Left ventricle myocardium inferior (tissue), 1 donor: ENCODE measurements around the gene NRXN3. TPM values are rescaled to one million over a fixed set of nuclear protein-coding genes. Genes with fewer than 3 reads are reported as not detected.

Experiments
- DNase-seq: peaks from one replicate; pipeline ENCODE4 v3.0.0-alpha.2; 2020
- H3K27ac ChIP-seq: fragments of 200-600 bp; replicated peaks from 2 replicates; pipeline ENCODE4 v1.8.0; 2021
- H3K27me3 ChIP-seq: fragments of 200-600 bp; 2 replicates; pipeline ENCODE4 v1.8.0; 2021; ENCODE audit warnings: low read depth
- H3K36me3 ChIP-seq: fragments of 200-600 bp; 2 replicates; pipeline ENCODE4 v1.8.0; 2021
- H3K4me1 ChIP-seq: fragments of 200-600 bp; 2 replicates; pipeline ENCODE4 v1.8.0; 2021
- H3K4me3 ChIP-seq: fragments of 200-600 bp; 2 replicates; pipeline ENCODE4 v1.8.0; 2021; ENCODE audit warnings: mild to moderate bottlenecking, moderate library complexity
- H3K9me3 ChIP-seq: fragments of 200-600 bp; replicated peaks from 2 replicates; pipeline ENCODE4 v1.8.0; 2021
- CTCF ChIP-seq: fragments of 200-600 bp; IDR thresholded peaks from 2 replicates; pipeline ENCODE4 v1.8.0; 2021; ENCODE audit warnings: antibody characterized with exemption, mild to moderate bottlenecking, borderline replicate concordance
- intact Hi-C: fragments of 100-400 bp; cut with micrococcal nuclease; formaldehyde crosslinking; loops from one replicate; pipeline ENCODE4 v1.11.0; 2022
- total RNA-seq: library from RNA; stranded (reverse); fragmentation: NEBNext Ultra II Directional; extraction: Animal tissue kit (Norgen Biotek cat#: 25700); gene quantifications from one replicate; pipeline ENCODE4 v1.2.1, GENCODE V29; 2021
- donor health status: DM: no; HTN: yes; CAD: no; lungs with severe emphysema.

The NRXN3 gene
- total RNA-seq, 1 donor from 2014 or later, result 1.2 TPM

GRCh38 chr14:78838959-78839358 is 668.8 kb downstream of the NRXN3 start:
- H3K27ac ChIP-seq, result no peak overlapping the region
- intact Hi-C loops, result no loop called here
- H3K4me3 ChIP-seq, result no peak overlapping the region
- no peaks in the 10 kb centered on the region for H3K36me3 ChIP-seq
- peaks cover 68% of the 10 kb centered on the region for H3K27me3 ChIP-seq
- H3K4me1 ChIP-seq, result no peaks in the 10 kb centered on the region
- no peak for DNase-seq
- no peak for TF ChIP-seq CTCF
- H3K9me3 ChIP-seq, result no peaks in the 10 kb centered on the region

GRCh38 chr14:78840898-78841297 is 670.7 kb downstream of the NRXN3 start:
- TF ChIP-seq CTCF, result no peak
- H3K4me1 ChIP-seq, result no peaks in the 10 kb centered on the region
- no peak overlapping the region for H3K27ac ChIP-seq
- H3K27me3 ChIP-seq, result peaks cover 49% of the 10 kb centered on the region
- H3K36me3 ChIP-seq, result no peaks in the 10 kb centered on the region
- H3K4me3 ChIP-seq, result no peak overlapping the region
- intact Hi-C loops, result no loop called here
- no peaks in the 10 kb centered on the region for H3K9me3 ChIP-seq
- no peak for DNase-seq

GRCh38 chr14:78847801-78848200 is 677.6 kb downstream of the NRXN3 start:
- Histone ChIP-seq H3K4me3 (no peak overlapping the region), H3K36me3 (no peaks in the 10 kb centered on the region), H3K9me3 (no peaks in the 10 kb centered on the region), H3K4me1 (no peaks in the 10 kb centered on the region), H3K27ac (no peak overlapping the region), H3K27me3 (peaks cover 22% of the 10 kb centered on the region)
- no peak for TF ChIP-seq CTCF
- intact Hi-C loops, result no loop called here
- no peak for DNase-seq

- DNase-seq, result no peak
- H3K4me3 ChIP-seq, result no peak overlapping the region
- intact Hi-C loops, result no loop called here
- no peaks in the 10 kb centered on the region for H3K36me3 ChIP-seq
- H3K9me3 ChIP-seq, result no peaks in the 10 kb centered on the region
- peaks cover 22% of the 10 kb centered on the region for H3K27me3 ChIP-seq
- peak; percentile 82 for TF ChIP-seq CTCF
- no peaks in the 10 kb centered on the region for H3K4me1 ChIP-seq
- no peak overlapping the region for H3K27ac ChIP-seq
These were observed 678.2 kb downstream of the NRXN3 start for GRCh38 chr14:78848234-78848820.

- no peak for TF ChIP-seq CTCF
- no peak for DNase-seq
- intact Hi-C loops, result no loop called here
These were observed 679.8 kb downstream of the NRXN3 start for GRCh38 chr14:78849952-78850351.

More at GRCh38 chr14:78849952-78850351, 679.8 kb downstream of the NRXN3 start:
- Histone ChIP-seq H3K27ac (no peak overlapping the region), H3K4me3 (no peak overlapping the region), H3K27me3 (peaks cover 16% of the 10 kb centered on the region), H3K4me1 (no peaks in the 10 kb centered on the region), H3K36me3 (no peaks in the 10 kb centered on the region), H3K9me3 (no peaks in the 10 kb centered on the region)
